ENCODE results near the gene HTR4. TPM values are rescaled to one million over a fixed set of nuclear protein-coding genes. Genes with fewer than 3 reads are reported as not detected.

The HTR4 gene
- total RNA-seq, 2 experiments from 2014 or later = not detected

DNA sequence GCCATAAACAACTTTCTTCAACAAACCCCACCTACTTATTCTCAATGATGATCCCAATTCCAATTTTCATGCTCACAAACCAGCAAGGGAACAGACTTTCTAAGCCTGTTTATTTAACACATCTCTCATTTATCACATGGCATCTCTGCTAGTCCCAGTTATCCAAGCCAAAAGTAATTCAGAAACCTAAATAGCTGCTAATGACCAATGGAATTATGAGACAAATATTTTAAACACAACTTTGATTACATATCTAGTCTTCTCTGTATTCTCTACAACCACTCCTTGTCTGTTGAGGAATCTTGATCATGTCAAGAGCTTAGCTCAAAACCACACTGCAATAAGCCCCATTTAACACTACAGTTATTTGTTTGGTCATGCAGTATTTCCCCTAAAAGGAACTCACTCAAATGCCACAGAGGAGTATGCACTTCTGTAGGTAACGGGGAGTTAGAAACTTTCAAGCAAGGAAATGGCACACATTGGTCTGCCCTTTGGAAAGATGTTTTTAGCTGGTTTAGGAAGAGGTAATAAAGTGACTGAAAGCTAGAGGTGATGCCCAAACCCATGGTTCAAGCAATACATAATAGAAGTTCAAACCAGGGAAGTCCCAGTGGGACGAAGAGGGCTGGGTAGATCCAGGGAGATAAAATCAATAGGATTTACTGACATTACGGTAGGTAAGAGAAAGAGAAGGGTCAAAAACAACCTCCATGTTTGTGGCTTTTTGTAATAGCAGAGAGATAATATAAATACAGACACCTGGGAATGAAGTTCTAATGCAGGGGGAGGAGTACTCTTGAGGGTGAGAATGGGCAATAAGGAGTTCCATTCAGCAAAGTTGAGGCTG is 42.1 kb upstream of the HTR4 start:
- ChIA-PET POLR2A (interaction anchor here (0.7 to 1.2 kb wide), 3 partner anchors 8 to 556 kb away, joined by 3 read pairs; no protein-coding TSS in a partner anchor), CTCF (ENCODE audit: unreplicated experiment) (no interaction called here)
- TF ChIP-seq, protein P1, sequence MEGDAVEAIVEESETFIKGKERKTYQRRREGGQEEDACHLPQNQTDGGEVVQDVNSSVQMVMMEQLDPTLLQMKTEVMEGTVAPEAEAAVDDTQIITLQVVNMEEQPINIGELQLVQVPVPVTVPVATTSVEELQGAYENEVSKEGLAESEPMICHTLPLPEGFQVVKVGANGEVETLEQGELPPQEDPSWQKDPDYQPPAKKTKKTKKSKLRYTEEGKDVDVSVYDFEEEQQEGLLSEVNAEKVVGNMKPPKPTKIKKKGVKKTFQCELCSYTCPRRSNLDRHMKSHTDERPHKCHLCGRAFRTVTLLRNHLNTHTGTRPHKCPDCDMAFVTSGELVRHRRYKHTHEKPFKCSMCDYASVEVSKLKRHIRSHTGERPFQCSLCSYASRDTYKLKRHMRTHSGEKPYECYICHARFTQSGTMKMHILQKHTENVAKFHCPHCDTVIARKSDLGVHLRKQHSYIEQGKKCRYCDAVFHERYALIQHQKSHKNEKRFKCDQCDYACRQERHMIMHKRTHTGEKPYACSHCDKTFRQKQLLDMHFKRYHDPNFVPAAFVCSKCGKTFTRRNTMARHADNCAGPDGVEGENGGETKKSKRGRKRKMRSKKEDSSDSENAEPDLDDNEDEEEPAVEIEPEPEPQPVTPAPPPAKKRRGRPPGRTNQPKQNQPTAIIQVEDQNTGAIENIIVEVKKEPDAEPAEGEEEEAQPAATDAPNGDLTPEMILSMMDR (conservative IDR thresholded peaks at IDR 0.05; ENCODE audit: low read length) = no peak
- no peak for TF ChIP-seq EZH2phosphoT487 (IDR thresholded peaks at IDR 0.05; ENCODE audit: borderline replicate concordance, low read depth, low read length)
- no peaks in the 10 kb centered on the region for H3K4me1 ChIP-seq (ENCODE audit: insufficient read depth, low read length, poor library complexity, severe bottlenecking)
- H3K9me3 ChIP-seq (ENCODE audit: low read length) = no peaks in the 10 kb centered on the region
- H3K79me2 ChIP-seq (ENCODE audit: insufficient read depth, low read depth, low read length) = no peaks in the 10 kb centered on the region
- no peak overlapping the region for H3K27ac ChIP-seq (ENCODE audit: low read depth, low read length, poor library complexity, severe bottlenecking)
- H3K36me3 ChIP-seq (ENCODE audit: insufficient read depth, low read length) = no peaks in the 10 kb centered on the region
- intact Hi-C loops (cut with micrococcal nuclease; ENCODE audit: unreplicated experiment) = no loop called here
- no peak overlapping the region for H3K4me2 ChIP-seq (ENCODE audit: low read length)
- H3K9me2 ChIP-seq (ENCODE audit: insufficient read depth, low read length) = no peaks in the 10 kb centered on the region
- DNase-seq (ENCODE audit: low spot score) = no peak
- BruUV-seq (replicated peaks) = no TSS peak
- H3K4me3 ChIP-seq (ENCODE audit: low read depth, low read length, poor library complexity, severe bottlenecking) = no peak overlapping the region
- no peak overlapping the region for H2AFZ ChIP-seq (ENCODE audit: low read length)
- H4K20me1 ChIP-seq (ENCODE audit: insufficient read depth, low read length) = no peaks in the 10 kb centered on the region

DNA sequence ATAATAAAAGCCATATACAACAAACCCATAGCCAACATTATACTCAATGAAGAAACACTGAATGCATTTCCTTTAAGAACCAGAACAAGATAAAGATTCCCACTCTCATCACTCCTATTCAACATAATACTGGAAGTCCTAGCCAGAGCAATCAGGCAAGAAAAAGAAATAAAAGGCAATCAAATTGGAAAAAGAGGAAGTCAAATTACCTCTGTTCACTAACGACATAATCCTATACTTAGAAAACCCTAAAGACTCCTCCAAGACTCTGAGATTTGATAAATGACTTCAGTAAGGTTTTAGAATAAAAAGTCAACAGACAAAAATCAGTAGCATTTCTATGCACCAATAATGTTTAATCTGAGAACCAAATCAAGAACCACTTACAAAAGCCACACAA is 36.6 kb upstream of the HTR4 start:
- intact Hi-C loops (cut with micrococcal nuclease; ENCODE audit: unreplicated experiment) = no loop called here
- CTCF ChIA-PET (ENCODE audit: unreplicated experiment) = no interaction called here
- POLR2A ChIA-PET = no interaction called here
- no peaks in the 10 kb centered on the region for H3K36me3 ChIP-seq (ENCODE audit: insufficient read depth, low read length)
- no peaks in the 10 kb centered on the region for H3K9me3 ChIP-seq (ENCODE audit: low read length)
- H3K4me3 ChIP-seq (ENCODE audit: low read depth, low read length, poor library complexity, severe bottlenecking) = no peak overlapping the region
- H2AFZ ChIP-seq (ENCODE audit: low read length) = no peak overlapping the region
- H4K20me1 ChIP-seq (ENCODE audit: insufficient read depth, low read length) = no peaks in the 10 kb centered on the region
- no peaks in the 10 kb centered on the region for H3K4me1 ChIP-seq (ENCODE audit: insufficient read depth, low read length, poor library complexity, severe bottlenecking)
- no peak for TF ChIP-seq EZH2phosphoT487 (IDR thresholded peaks at IDR 0.05; ENCODE audit: borderline replicate concordance, low read depth, low read length)
- TF ChIP-seq, protein P1 (conservative IDR thresholded peaks at IDR 0.05; ENCODE audit: low read length) = no peak
- no peak for DNase-seq (ENCODE audit: low spot score)
- H3K79me2 ChIP-seq (ENCODE audit: insufficient read depth, low read depth, low read length) = no peaks in the 10 kb centered on the region
- BruUV-seq (replicated peaks) = no TSS peak
- no peak overlapping the region for H3K27ac ChIP-seq (ENCODE audit: low read depth, low read length, poor library complexity, severe bottlenecking)
- H3K4me2 ChIP-seq (ENCODE audit: low read length) = no peak overlapping the region
- no peaks in the 10 kb centered on the region for H3K9me2 ChIP-seq (ENCODE audit: insufficient read depth, low read length)

DNA sequence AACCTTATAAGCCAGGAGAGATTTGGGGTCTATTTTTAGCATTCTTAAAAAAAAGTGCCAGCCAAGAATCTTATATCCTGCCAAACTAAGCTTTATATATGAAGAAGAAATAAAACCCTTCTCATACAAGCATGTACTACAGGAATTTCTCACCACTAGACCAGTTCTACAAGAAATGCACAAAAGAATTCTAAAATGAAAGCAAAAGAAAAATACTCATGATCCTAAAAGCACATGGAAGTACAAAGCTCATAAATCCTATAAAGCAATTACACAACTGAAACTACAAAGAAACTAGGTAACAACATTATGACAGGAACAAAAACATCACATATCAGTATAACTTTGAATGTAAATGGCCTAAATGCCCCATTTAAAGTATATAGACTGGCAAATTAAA is 34.5 kb upstream of the HTR4 start:
- H3K4me2 ChIP-seq (ENCODE audit: low read length) = no peak overlapping the region
- no peaks in the 10 kb centered on the region for H3K79me2 ChIP-seq (ENCODE audit: insufficient read depth, low read depth, low read length)
- ChIA-PET POLR2A (interaction anchor here (0.7 to 1.4 kb wide), 3 partner anchors 8 to 47 kb away, joined by 3 to 8 read pairs (median 4); no protein-coding TSS in a partner anchor), CTCF (ENCODE audit: unreplicated experiment) (no interaction called here)
- no peaks in the 10 kb centered on the region for H4K20me1 ChIP-seq (ENCODE audit: insufficient read depth, low read length)
- H3K4me3 ChIP-seq (ENCODE audit: low read depth, low read length, poor library complexity, severe bottlenecking) = no peak overlapping the region
- H3K4me1 ChIP-seq (ENCODE audit: insufficient read depth, low read length, poor library complexity, severe bottlenecking) = no peaks in the 10 kb centered on the region
- H3K9me3 ChIP-seq (ENCODE audit: low read length) = no peaks in the 10 kb centered on the region
- no peaks in the 10 kb centered on the region for H3K36me3 ChIP-seq (ENCODE audit: insufficient read depth, low read length)
- TF ChIP-seq, protein P1 (conservative IDR thresholded peaks at IDR 0.05; ENCODE audit: low read length) = no peak
- no peaks in the 10 kb centered on the region for H3K9me2 ChIP-seq (ENCODE audit: insufficient read depth, low read length)
- H3K27ac ChIP-seq (ENCODE audit: low read depth, low read length, poor library complexity, severe bottlenecking) = no peak overlapping the region
- no peak overlapping the region for H2AFZ ChIP-seq (ENCODE audit: low read length)
- no TSS peak for BruUV-seq (replicated peaks)
- DNase-seq (ENCODE audit: low spot score) = no peak
- intact Hi-C loops (cut with micrococcal nuclease; ENCODE audit: unreplicated experiment) = no loop called here
